GM12872 (cell line): Measurements from ENCODE around the gene NCOR1.

Experiments used
- TF ChIP-seq, protein P1 (sequence below): IDR thresholded peaks from 3 replicates; pipeline ENCODE4 v1.5.1; 2011; ENCODE audit warnings: low read depth, mild to moderate bottlenecking, low read length, moderate library complexity; ENCODE audit not compliant: insufficient read depth

The NCOR1 gene

DNA sequence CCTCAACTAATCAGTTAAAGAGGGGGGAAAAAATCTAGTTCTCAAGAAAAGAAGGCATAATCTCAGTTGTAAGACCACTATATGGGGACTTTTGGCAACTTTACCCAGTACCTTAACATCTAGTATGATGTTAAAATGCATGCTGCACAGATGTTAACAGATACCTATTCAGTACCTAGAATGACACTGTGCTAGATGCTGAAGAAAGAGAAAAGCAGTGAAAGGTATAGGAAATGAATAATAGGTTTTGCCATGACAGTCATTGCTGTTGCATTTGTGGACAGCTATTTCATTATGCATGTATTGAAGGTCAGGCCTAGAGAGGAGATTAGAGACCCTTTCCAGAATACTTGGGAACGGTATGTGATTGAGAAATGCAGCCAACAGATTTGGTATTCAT lies 36.2 kb upstream of the NCOR1 start:
- TF ChIP-seq, protein P1, sequence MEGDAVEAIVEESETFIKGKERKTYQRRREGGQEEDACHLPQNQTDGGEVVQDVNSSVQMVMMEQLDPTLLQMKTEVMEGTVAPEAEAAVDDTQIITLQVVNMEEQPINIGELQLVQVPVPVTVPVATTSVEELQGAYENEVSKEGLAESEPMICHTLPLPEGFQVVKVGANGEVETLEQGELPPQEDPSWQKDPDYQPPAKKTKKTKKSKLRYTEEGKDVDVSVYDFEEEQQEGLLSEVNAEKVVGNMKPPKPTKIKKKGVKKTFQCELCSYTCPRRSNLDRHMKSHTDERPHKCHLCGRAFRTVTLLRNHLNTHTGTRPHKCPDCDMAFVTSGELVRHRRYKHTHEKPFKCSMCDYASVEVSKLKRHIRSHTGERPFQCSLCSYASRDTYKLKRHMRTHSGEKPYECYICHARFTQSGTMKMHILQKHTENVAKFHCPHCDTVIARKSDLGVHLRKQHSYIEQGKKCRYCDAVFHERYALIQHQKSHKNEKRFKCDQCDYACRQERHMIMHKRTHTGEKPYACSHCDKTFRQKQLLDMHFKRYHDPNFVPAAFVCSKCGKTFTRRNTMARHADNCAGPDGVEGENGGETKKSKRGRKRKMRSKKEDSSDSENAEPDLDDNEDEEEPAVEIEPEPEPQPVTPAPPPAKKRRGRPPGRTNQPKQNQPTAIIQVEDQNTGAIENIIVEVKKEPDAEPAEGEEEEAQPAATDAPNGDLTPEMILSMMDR, result no peak

DNA sequence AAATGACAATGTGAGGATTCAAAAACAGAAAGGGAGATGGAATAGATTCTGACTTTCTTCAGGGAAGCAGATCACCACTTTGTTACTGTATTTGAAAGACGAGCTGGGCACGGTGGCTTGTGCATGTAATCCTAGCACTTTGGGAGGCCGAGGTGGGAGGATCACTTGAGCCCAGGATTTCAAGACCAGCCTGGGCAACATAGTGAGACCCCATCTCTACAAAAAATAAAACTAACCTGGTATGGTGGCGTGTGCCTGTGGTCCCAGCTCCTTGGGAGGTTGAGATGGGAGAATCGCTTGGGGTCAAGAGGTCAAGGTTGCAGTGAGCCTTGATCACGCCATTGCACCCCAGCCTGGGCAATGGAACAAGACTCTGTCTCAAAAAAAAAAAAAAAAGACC lies 35.7 kb upstream of the NCOR1 start:
- TF ChIP-seq, protein P1, result no peak

DNA sequence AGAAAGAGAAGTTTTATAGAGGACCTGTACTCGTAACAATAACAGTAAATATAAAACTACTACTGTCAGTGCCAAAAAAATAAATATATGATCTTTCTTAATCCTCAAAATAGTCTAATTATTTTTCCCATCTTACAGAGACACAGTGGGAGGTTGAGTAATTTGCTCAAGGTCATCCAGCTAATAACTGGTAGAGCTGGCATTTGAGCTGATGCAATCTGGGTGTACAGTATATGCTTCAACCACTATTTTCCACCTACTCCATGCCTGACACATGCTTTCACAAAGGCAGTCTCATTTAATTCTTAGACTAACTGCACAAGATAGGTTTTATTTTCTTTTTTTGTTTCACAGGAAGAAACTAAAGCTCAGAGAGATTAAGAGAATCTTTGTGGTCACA lies 35.3 kb upstream of the NCOR1 start:
- TF ChIP-seq, protein P1, result no peak

DNA sequence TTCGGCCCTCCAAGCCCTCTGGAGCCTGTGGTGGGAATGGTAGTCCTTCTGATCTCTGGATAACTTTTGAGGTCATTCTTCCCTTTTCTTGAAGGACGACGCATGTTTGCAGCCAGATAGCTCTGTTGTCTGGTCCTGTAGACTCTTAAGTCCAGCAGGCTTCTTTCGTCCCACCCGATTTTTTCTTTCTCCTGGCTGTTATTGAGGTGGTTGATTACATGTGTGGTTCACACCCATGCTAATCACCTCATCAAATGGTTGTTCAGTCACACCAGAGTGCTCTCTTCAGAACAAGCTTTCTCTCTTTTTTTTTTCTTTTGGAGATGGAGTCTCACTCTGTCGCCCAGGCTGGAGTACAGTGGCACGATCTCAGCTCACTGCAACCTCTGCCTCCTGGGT lies 32.3 kb upstream of the NCOR1 start:
- TF ChIP-seq, protein P1, result no peak

DNA sequence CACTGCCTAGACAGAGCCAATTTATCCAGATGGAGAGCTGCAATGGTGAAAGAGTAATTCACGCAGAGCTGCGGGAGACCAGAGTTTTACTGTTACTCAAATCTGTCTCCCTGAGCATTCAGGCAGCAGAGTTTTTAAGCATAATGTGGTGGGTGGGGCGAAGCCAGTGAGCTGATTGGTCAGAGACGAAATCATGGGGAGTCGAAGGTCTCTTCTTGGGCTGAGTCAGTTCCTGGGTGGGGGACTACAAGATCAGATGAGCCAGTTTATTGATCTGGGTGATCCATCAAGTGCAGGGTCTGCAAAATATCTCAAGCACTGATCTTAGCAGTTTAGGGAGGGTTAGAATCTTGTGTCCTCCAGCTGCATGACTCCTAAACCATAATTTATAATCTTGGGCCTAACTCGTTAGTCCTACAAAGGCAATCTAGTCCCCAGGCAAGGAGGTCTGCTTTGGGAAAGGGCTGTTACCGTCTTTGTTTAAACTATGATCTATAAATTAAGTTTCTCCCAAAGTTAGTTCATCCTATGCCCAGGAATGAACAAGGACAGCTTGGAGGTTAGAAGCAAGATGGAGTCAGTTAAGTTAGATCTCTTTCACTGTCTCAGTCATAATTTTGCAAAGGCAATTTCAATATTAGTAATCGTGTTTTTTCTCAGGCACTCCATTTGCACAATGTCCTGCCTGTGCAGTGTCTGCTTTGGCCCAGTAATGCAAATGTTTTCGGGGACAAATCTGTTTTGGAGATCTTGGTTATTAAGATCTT lies 28.6 kb upstream of the NCOR1 start:
- TF ChIP-seq, protein P1, result no peak

DNA sequence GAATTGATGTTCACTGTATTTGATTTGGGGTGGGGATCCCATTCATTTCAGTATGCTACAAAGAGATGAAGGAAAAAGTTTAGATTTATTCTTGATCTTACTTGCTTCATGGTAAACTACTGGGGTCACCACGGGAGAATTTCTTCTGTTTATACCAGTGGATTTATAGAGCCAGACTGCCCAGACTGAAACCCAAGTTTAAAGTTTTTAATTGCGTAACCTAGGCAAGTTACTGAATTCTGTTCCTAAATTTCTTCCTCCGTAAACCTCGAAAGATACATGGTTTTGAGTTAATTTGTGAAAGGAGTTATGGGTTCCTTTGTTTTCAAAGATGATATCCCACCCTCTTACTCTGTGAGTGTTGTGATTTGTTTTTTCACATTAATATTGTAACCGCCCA lies 28.1 kb upstream of the NCOR1 start:
- TF ChIP-seq, protein P1, result no peak

DNA sequence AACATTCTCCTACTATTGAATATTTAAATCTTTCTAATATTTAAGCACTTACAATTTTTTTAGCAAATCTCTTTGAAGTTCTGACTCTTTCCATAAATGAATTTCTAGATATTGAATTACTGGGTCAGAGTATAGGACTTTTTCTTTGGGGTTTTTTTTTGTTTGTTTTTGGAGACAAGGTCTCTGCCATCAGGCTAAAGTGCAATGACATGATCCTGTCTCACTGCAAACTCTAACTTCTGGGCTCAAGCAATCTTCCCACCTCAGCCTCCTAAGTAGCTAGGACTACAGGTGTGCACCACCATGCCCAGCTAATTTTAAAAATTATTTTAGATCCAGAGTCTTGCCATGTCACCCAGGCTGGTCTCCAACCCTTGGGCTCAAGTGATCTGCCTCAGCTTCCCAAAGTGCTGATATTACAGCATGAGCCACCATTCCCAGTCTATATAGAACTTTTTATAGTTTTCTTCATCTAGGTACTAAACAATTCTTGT lies 26.6 kb upstream of the NCOR1 start:
- TF ChIP-seq, protein P1, result no peak

DNA sequence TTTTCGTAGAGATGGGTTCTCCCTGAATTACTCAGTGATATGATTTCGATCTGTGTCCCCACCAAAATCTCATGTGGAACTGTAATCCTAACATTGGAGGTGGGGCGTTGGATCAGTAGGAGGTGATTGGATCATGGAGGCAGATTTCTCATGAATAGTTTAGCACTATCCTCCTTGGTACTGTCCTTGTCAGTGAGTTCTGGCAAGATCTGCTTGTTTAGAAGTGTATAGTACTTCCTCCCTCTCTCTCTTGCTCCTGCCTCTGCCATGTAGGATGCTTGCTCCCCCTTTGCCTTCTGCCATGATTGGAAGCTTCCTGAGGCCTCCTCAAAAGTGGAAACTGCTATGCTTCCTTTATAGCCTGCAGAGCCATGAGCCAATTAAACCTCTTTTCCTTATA lies 24.6 kb upstream of the NCOR1 start:
- TF ChIP-seq, protein P1, result no peak
